AML-193 (cell line): ENCODE results near the gene RHEBL1.

Experiments used
- DNase-seq, 2 experiments: peaks; one replicate each; lab custom pipeline; 2025; lab: John Stamatoyannopoulos, UW

The RHEBL1 gene

DNA sequence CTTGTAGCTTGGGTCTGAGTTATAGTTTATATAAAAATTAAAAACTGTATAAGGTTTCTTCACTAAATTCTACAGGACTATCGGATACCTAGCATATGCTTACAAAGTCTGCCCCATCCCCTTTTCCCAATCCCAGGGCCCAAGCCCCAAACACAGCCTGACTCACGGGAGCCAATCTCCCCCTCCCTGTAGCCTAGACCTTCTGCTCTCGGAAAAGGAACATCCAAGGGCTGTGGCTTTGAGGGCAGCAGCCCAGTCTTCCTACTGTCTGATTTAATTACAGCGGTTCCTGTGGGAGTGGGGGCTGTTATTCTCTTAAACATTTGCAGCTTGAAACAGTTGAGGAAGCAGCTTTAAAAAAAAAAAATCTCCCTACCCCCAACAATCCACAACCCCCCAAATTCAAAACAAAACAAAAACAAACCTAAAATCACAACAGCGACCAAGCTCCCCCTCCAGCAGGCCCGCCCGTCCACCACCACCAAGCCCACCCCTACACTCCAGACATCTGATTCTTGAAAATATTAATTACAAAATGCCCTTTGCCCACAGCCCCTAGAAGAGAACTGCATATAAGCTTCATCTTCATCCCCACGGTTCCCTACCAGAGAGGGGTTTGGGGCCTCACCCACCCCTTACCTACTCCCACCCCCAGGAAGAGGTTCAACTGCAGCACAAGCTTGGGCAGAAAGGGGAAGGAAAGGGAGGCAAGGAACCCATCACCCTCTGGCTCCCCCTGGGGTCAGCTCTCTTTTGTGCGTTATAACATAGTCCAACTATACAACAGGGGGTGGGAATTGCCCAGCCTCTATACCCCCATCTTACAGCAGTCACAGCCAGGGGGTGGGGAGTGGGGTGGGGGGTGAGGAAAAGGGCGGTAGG is 50.1 kb downstream of the RHEBL1 start:
- DNase-seq = peak; percentile 60 to 71

DNA sequence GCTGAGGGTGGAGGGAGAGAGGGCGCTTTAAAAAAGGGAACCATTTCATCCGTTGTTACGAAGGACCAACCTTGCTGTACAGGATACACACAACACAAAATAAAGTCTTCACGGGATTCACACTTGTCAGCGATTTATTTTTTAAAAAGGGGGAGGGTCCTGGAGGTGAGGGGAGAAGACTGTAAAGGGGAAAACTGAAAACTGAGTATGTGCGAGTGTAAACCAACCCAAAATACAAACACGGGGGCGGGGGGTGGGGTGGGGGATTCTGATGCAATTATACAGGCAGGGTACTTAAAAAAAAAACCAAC is 50.7 kb downstream of the RHEBL1 start:
- DNase-seq = peak in 1 of 2 experiments; percentile 63

DNA sequence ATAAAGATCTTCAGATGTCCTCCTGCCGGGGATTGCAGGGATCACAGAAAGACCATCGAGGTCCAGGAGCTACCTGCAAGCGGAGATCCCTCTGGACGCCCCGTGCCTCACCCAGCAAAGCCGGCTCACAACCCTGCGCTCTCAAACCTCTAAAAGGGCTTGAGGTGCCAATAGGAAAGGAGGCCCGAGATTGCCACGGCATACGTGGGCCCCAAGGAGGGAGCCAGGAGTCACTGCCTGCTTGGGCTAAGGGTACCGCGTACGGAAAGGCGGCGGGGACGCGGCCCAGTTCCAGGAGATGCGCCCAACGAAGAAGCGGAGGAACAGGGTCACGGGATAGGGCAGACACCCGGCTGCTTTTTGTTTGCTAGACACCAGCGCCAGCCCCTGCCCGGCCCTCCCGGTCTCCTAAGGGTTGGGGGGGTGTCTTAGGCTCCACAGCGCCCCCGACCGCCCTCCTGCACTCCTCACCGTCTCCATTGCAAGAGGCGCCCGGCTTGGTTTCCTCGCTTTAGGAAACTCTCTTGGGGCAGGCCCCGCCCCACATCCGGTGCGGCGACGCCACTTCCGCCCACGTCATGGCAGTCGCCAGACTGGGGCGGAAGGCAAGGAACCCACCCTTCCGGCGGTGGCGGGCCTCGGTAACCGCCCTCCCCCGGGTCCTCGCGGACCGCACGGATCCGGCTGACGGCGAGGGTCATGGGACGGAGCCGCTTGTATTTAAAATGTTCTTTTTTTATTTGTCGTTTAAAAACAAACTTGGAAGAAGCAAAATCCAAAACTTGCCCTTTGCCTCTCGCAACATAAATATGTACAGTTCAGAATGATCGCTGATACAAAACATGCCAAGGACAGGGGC is 51.3 kb downstream of the RHEBL1 start, which contains the start of gene PRKAG1:
Gene PRKAG1 (minus strand): TSS at position 516 of the 859 bp plus-strand sequence. CDS start 36 bp downstream, at position 480.
- peak; percentile 91 to 92 for DNase-seq

DNA sequence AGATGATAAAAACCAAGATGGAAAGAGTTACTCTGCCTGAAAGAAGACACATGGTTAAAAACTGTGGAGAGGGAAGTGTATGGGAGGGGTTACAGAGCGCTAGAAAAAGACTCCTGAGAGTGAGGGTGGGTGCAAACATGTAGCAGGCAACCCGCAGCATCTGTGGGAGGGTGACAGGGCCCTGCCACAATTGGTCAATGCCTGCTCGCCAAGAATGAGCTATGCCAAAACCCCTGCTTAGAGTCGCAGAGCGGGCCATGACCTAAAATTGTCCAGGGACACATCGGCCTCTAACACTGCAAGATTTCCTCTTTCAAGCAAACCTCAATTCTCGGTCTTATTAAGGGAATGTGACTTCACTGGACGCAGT is 51.9 kb downstream of the RHEBL1 start:
- peak; percentile 56 to 66 for DNase-seq

DNA sequence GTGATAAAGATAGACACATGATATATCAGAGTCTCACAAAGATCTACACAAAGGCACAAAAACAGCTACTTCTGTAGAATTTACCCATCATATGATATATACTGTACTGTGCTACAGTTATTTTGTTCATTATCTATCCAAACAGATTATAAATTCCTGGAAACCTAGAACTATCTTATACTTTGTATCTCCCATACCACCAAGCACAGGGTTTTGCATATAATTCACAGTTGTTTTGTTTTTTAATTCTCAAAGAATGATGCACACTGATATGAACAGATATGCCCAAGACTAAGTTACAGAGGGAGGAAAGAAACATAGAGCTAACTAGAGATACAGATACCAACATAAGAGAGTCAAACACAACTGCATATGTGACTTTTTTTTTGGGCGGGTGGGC is 54.6 kb downstream of the RHEBL1 start:
- no peak for DNase-seq
